Measurements from ENCODE around the gene MT3.
A peak's percentile ranks its signal among the peaks of the same experiment; 100 is the strongest.

DNA sequence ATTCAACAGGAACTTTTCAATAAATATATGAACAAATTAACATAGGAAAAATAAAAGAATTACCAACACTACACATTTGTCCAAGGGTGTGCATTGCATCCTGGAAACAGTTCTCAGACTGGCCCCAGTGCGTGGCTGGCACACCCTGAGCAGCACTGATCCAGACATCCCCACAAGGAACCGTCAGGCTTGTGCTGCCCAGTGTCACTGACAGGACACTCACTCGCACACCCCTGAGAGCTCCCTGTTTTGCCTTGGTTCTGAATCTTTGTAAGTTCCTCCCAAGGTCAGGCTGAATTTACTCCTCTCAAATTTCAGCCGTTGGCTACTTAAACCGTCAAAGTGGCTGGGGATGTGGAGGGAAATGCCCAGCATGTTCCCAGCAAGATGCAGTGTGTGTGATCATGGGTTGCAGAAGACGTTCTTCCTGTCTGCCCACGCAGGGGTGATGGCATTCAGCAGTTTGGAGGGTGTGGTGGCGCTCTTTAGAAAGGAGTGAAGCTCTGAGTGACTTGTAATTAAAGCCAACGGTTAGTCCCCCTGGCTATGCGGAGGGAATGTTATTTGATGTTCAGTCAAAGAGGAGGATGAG lies 20.8 kb downstream of the MT3 start:
- TF ChIP-seq, protein P1, sequence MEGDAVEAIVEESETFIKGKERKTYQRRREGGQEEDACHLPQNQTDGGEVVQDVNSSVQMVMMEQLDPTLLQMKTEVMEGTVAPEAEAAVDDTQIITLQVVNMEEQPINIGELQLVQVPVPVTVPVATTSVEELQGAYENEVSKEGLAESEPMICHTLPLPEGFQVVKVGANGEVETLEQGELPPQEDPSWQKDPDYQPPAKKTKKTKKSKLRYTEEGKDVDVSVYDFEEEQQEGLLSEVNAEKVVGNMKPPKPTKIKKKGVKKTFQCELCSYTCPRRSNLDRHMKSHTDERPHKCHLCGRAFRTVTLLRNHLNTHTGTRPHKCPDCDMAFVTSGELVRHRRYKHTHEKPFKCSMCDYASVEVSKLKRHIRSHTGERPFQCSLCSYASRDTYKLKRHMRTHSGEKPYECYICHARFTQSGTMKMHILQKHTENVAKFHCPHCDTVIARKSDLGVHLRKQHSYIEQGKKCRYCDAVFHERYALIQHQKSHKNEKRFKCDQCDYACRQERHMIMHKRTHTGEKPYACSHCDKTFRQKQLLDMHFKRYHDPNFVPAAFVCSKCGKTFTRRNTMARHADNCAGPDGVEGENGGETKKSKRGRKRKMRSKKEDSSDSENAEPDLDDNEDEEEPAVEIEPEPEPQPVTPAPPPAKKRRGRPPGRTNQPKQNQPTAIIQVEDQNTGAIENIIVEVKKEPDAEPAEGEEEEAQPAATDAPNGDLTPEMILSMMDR (IDR thresholded peaks at IDR 0.05; ENCODE audit: low read depth, low read length), result no peak
- peak; percentile 15 for TF ChIP-seq POLR2A (IDR thresholded peaks at IDR 0.05; ENCODE audit: extremely low read depth, insufficient read length)
- TF ChIP-seq, protein P2, sequence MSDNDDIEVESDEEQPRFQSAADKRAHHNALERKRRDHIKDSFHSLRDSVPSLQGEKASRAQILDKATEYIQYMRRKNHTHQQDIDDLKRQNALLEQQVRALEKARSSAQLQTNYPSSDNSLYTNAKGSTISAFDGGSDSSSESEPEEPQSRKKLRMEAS (IDR thresholded peaks at IDR 0.05; ENCODE audit: low read depth, low read length), result peak; percentile 80
